AG08395 (cell line): ENCODE measurements around the gene CHI3L1.

Source experiments
- DNase-seq: peaks from one replicate; pipeline ENCODE4 v3.0.0; 2012; ENCODE audit warnings: mixed read lengths, low spot score

Gene CHI3L1

DNA sequence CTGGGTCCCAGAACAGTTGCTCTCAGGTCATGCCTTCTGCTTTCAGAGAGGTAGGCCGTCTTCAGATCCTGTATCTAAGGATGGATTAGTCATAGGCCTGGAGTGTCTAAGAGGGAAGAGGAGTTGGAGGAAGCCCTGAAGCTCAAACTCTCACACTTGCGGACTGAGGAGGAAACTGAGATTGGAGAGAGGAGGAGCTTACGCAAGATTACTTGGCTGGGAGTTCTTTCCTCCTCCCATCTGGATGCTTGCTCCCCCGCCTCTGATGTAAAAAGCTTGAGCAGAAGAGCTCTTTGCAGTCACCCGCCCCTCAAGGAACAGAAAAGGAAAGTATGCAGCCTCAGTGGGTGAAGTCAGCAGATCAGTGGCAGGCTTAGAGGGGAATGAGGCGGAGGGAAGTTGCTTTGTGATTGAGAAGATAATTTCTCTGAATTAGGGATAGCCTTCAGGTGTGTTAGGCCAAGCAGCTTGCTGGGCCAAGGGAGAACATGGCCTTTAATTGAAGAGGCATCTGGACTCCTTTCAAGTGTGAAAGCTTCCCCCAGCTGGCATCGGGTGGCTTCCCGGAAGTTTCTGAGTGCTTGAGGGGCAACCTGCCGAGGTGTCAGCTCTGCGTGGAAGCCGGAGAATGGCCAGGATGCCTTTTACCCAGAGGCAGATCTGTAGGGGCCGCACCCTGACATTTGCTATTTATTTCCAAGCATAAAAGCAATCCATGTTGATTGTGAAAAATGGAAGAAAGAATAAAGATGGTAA is 52.4 kb downstream of the CHI3L1 start:
- DNase-seq, result no peak

DNA sequence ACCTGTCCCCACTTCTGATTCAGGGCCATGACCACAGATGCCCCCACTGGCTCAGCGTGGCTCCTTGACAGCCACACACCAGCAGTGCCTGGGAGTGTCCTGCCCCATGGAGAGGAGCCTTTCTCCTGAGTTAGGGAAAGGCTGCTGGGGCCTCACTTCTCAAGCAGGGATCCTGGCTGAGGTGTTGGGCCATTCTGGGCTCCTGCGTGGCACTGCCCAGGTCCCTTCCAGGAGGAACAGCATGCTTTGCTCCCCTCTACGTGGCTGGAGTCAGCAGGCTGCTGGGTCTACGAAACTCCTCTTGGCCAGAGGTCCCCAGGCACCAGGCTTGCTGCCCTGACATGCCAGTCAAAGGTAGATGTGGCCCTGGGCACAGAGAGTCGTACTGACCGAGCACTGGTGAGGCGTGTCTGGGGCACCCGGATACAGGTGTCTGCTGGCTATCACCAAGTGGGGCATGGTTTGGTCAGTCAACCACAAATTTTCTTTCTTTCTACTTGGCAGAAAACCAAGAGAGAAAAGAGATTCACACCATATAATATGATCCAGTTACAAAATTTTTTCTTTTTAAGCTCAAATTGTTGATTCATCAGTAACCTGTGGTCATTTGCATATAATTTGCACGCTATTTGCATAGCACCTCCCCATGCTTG is 54.8 kb downstream of the CHI3L1 start:
- no peak for DNase-seq

DNA sequence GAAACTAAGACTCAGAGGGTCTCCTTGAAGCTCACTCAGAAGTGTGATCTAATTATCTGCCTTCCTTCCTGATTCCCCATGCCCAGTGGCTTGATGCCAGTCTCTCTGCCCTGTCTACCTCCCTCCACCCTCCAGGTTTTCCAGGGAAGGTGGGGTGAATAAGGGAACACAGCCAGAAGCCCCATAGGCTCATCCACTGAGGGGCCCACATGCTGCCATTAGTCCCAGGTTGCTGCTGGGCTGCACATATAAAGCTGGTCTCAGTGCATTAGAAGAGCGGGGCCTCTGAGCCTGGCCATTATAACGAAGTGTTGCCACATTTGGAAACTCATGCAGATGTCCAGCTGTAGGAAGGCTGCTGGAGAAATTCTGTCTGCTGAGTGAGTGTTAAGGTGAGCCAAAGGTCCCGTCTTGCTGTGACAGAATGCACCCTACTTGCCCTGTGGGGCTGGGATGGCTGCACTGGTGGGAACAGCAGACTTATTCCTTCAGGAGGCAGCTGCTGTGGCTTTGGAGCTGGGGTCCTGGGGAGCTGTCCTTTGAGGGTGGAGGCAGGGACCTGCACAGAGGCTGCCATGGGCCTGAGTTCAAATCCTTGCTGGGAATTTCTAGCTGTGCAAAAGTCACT is 56.0 kb downstream of the CHI3L1 start:
- DNase-seq, result no peak

DNA sequence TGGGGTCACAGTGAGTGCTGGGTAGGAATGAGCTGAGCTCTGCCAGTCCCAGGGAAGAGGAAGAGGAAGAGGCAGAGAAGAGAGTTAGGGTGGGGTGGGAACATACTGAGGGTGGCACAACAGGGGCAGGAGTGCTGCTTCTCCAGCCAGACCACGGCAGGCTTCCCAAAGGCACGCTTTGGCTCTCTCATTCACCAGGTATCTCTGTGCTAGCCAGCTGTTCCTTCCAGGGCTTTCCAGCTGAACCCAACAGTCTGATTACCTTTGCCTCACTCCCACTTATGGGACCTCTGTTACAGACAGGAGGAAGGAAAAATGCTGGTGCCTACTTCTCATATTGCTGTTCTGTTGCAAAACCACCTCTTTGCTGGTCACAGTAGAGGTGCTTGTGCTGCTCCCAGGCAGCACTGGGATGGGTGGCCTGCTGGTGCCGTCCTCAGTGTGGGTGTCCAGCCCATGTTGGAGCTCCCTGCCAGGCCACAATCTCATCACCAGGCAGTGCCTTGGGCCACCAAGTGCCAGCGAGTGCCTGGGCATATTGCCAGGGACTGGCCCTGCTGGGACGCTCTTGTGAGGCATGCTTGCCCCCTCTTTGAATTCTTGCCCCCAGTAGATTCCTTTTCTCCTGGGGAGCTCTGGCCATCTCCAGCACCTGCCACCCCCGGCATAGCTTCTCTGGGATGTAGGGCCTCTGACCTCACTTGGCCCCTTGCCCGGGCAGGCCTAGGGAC is 56.8 kb downstream of the CHI3L1 start:
- DNase-seq, result no peak
